ENCODE measurements around the gene PIK3AP1.

GRCh38 chr10:96638120-96638519 lies 82.2 kb downstream of the PIK3AP1 start:
- TF ChIP-seq, protein P1, sequence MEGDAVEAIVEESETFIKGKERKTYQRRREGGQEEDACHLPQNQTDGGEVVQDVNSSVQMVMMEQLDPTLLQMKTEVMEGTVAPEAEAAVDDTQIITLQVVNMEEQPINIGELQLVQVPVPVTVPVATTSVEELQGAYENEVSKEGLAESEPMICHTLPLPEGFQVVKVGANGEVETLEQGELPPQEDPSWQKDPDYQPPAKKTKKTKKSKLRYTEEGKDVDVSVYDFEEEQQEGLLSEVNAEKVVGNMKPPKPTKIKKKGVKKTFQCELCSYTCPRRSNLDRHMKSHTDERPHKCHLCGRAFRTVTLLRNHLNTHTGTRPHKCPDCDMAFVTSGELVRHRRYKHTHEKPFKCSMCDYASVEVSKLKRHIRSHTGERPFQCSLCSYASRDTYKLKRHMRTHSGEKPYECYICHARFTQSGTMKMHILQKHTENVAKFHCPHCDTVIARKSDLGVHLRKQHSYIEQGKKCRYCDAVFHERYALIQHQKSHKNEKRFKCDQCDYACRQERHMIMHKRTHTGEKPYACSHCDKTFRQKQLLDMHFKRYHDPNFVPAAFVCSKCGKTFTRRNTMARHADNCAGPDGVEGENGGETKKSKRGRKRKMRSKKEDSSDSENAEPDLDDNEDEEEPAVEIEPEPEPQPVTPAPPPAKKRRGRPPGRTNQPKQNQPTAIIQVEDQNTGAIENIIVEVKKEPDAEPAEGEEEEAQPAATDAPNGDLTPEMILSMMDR (IDR thresholded peaks at IDR 0.05; ENCODE audit: insufficient read depth, low read length, poor library complexity, severe bottlenecking): no peak
- TF ChIP-seq EZH2phosphoT487 (conservative IDR thresholded peaks at IDR 0.05; ENCODE audit: low read length): no peak
